ENCODE results near the gene C19orf12.

DNA sequence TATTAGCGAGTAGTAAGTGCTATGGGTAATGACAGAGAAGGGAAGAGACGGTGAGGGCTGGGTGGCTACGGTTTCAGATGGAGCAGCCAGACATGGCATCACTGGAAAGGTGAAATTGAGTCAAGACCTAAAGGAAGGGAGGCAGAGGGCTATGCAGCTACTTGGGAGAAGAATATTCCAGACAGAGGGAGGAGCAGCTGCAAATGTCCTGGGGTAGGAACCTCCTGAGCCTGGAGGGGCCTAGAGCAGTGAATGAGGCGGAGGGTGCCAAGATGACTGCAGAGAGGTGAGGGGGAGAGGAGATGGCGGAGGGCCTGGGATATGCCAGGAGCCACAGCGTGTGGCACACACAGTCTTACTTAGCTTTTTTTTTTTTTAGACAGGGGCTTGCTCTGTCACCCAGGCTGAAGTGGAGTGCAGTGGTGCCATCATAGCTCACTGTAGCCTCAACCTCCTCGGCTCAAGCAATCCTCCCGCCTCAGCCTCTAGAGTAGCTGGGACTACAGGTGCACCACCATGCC, 28.7 kb downstream of the C19orf12 start:
- TF ChIP-seq ZBTB7A (IDR thresholded peaks at IDR 0.05; ENCODE audit: low read depth) (no peak), TCF12 (IDR thresholded peaks at IDR 0.05; ENCODE audit: low read depth) (no peak), CEBPB (IDR thresholded peaks at IDR 0.05) (no peak), EP300 (IDR thresholded peaks at IDR 0.05; ENCODE audit: borderline replicate concordance) (no peak), EGR1 (IDR thresholded peaks at IDR 0.05) (no peak)
- TF ChIP-seq, protein P1, sequence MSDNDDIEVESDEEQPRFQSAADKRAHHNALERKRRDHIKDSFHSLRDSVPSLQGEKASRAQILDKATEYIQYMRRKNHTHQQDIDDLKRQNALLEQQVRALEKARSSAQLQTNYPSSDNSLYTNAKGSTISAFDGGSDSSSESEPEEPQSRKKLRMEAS (IDR thresholded peaks at IDR 0.05): no peak
- TF ChIP-seq, protein P2, sequence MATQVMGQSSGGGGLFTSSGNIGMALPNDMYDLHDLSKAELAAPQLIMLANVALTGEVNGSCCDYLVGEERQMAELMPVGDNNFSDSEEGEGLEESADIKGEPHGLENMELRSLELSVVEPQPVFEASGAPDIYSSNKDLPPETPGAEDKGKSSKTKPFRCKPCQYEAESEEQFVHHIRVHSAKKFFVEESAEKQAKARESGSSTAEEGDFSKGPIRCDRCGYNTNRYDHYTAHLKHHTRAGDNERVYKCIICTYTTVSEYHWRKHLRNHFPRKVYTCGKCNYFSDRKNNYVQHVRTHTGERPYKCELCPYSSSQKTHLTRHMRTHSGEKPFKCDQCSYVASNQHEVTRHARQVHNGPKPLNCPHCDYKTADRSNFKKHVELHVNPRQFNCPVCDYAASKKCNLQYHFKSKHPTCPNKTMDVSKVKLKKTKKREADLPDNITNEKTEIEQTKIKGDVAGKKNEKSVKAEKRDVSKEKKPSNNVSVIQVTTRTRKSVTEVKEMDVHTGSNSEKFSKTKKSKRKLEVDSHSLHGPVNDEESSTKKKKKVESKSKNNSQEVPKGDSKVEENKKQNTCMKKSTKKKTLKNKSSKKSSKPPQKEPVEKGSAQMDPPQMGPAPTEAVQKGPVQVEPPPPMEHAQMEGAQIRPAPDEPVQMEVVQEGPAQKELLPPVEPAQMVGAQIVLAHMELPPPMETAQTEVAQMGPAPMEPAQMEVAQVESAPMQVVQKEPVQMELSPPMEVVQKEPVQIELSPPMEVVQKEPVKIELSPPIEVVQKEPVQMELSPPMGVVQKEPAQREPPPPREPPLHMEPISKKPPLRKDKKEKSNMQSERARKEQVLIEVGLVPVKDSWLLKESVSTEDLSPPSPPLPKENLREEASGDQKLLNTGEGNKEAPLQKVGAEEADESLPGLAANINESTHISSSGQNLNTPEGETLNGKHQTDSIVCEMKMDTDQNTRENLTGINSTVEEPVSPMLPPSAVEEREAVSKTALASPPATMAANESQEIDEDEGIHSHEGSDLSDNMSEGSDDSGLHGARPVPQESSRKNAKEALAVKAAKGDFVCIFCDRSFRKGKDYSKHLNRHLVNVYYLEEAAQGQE (IDR thresholded peaks at IDR 0.05; ENCODE audit: low read depth): no peak

Measured in Ishikawa (cell line).